ENCODE data around the gene CEP135.
"Not testable (repeated sequence)": the region's sequence is repeated elsewhere in the genome, so short reads cannot be mapped to it uniquely, and the experiment has no call there.

CEP135 gene

GRCh38 chr4:55941881-55942396, 6.8 kb upstream of the CEP135 start:
- DNase-seq = no peak

GRCh38 chr4:55947254-55947882, 1.4 kb upstream of the CEP135 start:
- DNase-seq = no peak

- DNase-seq = no peak
Measured at GRCh38 chr4:55947912-55948725, 626 bp upstream of the CEP135 start.

- no peak for DNase-seq
Measured at GRCh38 chr4:55949482-55949802, 697 bp downstream of the CEP135 start.

GRCh38 chr4:55951191-55951922, 2.6 kb downstream of the CEP135 start:
- DNase-seq = no peak

GRCh38 chr4:55955710-55956109, 7.0 kb downstream of the CEP135 start:
- no peak for DNase-seq

- DNase-seq = no peak
Measured at GRCh38 chr4:55959655-55960054, 10.9 kb downstream of the CEP135 start.

- DNase-seq = no peak
Measured at GRCh38 chr4:55964046-55964445, 15.3 kb downstream of the CEP135 start.

- DNase-seq = no peak
Measured at GRCh38 chr4:55965585-55965984, 16.8 kb downstream of the CEP135 start.

GRCh38 chr4:55966324-55966723, 17.6 kb downstream of the CEP135 start:
- not testable (repeated sequence) for DNase-seq

- DNase-seq = no peak
Measured at GRCh38 chr4:55967376-55967775, 18.6 kb downstream of the CEP135 start.

- DNase-seq = no peak
Measured at GRCh38 chr4:55973650-55974049, 24.9 kb downstream of the CEP135 start.

GRCh38 chr4:55977811-55978210, 29.1 kb downstream of the CEP135 start:
- no peak for DNase-seq

GRCh38 chr4:55979562-55979961, 30.8 kb downstream of the CEP135 start:
- DNase-seq = no peak

- no peak for DNase-seq
Measured at GRCh38 chr4:55980725-55981124, 32.0 kb downstream of the CEP135 start.

- no peak for DNase-seq
Measured at GRCh38 chr4:55982976-55983375, 34.2 kb downstream of the CEP135 start.

- DNase-seq = no peak
Measured at GRCh38 chr4:55989766-55990165, 41.0 kb downstream of the CEP135 start.

GRCh38 chr4:55993994-55994663, 45.4 kb downstream of the CEP135 start:
- no peak for DNase-seq

GRCh38 chr4:55996646-55997045, 47.9 kb downstream of the CEP135 start:
- no peak for DNase-seq

- no peak for DNase-seq
Measured at GRCh38 chr4:56003606-56004005, 54.9 kb downstream of the CEP135 start.

- no peak for DNase-seq
Measured at GRCh38 chr4:56004235-56004634, 55.5 kb downstream of the CEP135 start.

GRCh38 chr4:56007154-56007553, 58.4 kb downstream of the CEP135 start:
- DNase-seq = no peak

- DNase-seq = no peak
Measured at GRCh38 chr4:56008206-56008605, 59.5 kb downstream of the CEP135 start.
